Prostate gland (tissue), 2 donors: ENCODE results near the gene ARFGEF3. TPM values are rescaled to one million over a fixed set of nuclear protein-coding genes. Genes with fewer than 3 reads are reported as not detected.
"Not testable (repeated sequence)": the region's sequence is repeated elsewhere in the genome, so short reads cannot be mapped to it uniquely, and the experiment has no call there.

Experiments used
- DNase-seq: peaks from one replicate; pipeline ENCODE4 v3.0.0-alpha.2; 2019; ENCODE audit warnings: low spot score
- H3K27ac ChIP-seq, 2 donors: fragments of 200-600 bp; sonication (generic); 2 replicates each; pipeline ENCODE4 v1.5.1; 2017 to 2019
- H3K27me3 ChIP-seq: fragments of 200-600 bp; sonication (generic); replicated peaks from 2 replicates; pipeline ENCODE4 v1.5.1; 2019; ENCODE audit not compliant: insufficient read depth
- H3K36me3 ChIP-seq, 2 donors: fragments of 200-600 bp; sonication (generic); 1 replicate in 1 of 2; 2 replicates in 1 of 2; pipeline versions ENCODE4 v1.5.1 to v1.8.1; 2017 to 2019
- H3K4me1 ChIP-seq: fragments of 200-600 bp; sonication (generic); replicated peaks from 2 replicates; pipeline ENCODE4 v1.5.1; 2019
- H3K4me3 ChIP-seq, 2 donors: fragments of 200-600 bp; sonication (generic); 2 replicates each; pipeline ENCODE4 v1.5.1; 2017 to 2019
- H3K9me3 ChIP-seq: fragments of 200-600 bp; sonication (generic); 2 replicates; pipeline ENCODE4 v1.5.1; 2017
- POLR2A ChIP-seq: fragments of 450-650 bp; IDR thresholded peaks from one replicate; pipeline ENCODE4 v1.6.1; 2016; ENCODE audit warnings: antibody characterized with exemption, mild to moderate bottlenecking
- POLR2AphosphoS5 ChIP-seq: sonication (generic); formaldehyde crosslinking; IDR thresholded peaks from one replicate; pipeline ENCODE4 v1.6.1; 2017; ENCODE audit warnings: antibody characterized with exemption
- WGBS: methylation state at CpG from one replicate; pipeline ENCODE4 v1.1.5; 2018; 5-methylcytosine and 5-hydroxymethylcytosine counted together
- intact Hi-C: fragments of 100-400 bp; cut with DNase I; formaldehyde crosslinking; loops from one replicate; pipeline ENCODE4 v1.14.2; 2022
- total RNA-seq, 2 donors: library from RNA; depleted of rRNA; stranded (reverse); fragments of >200 nt; gene quantifications; one replicate each; pipeline ENCODE4 v1.1.0, GENCODE V29; 2016
- TF ChIP-seq, protein P1 (sequence below), 4 experiments: fragments of 200-600 bp in 2 of 4; fragments of 450-650 bp in 2 of 4; sonication (generic) in 2 of 4; IDR thresholded peaks; 1 replicate in 3 of 4; 2 replicates in 1 of 4; pipeline ENCODE4 v1.5.1; 2016 to 2019; ENCODE audit warnings: antibody characterized with exemption in 4 of 4, mild to moderate bottlenecking in 2 of 4, moderate library complexity in 2 of 4

Gene ARFGEF3
- total RNA-seq, 2 donors from 2014 or later: 41.0 to 80.1 TPM

DNA sequence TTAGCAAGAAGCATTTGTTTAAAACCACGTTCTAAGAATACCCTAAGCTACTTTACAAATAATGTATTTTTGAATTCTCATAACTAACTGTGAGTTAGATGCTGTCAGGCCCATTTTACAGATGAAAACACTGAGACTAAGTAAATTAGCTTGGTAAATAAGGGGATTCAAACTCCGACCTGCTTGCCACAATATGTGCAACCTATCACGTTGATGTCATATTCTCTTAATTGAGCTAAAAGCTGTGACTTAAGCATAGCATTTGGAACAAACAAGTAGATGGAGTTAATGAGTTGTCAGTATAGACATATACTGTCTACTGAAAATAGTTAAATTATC, 45.1 kb upstream of the ARFGEF3 start:
- no peak overlapping the region for H3K27ac ChIP-seq
- no peak for DNase-seq
- WGBS: 62% methylated on average over 3 of the region's 3 CpGs
- no peaks in the 10 kb centered on the region for H3K36me3 ChIP-seq
- no peaks in the 10 kb centered on the region for H3K27me3 ChIP-seq
- H3K9me3 ChIP-seq: no peaks in the 10 kb centered on the region
- TF ChIP-seq POLR2A: no peak
- TF ChIP-seq, protein P1, sequence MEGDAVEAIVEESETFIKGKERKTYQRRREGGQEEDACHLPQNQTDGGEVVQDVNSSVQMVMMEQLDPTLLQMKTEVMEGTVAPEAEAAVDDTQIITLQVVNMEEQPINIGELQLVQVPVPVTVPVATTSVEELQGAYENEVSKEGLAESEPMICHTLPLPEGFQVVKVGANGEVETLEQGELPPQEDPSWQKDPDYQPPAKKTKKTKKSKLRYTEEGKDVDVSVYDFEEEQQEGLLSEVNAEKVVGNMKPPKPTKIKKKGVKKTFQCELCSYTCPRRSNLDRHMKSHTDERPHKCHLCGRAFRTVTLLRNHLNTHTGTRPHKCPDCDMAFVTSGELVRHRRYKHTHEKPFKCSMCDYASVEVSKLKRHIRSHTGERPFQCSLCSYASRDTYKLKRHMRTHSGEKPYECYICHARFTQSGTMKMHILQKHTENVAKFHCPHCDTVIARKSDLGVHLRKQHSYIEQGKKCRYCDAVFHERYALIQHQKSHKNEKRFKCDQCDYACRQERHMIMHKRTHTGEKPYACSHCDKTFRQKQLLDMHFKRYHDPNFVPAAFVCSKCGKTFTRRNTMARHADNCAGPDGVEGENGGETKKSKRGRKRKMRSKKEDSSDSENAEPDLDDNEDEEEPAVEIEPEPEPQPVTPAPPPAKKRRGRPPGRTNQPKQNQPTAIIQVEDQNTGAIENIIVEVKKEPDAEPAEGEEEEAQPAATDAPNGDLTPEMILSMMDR (IDR thresholded peaks at IDR 0.05): no peak
- no peak for TF ChIP-seq POLR2AphosphoS5
- intact Hi-C loops: loop anchor here (5.0 to 10.0 kb wide), 5 partner anchors 171 to 648 kb away; partner anchors contain the start of gene HEBP2
- no peaks in the 10 kb centered on the region for H3K4me1 ChIP-seq
- no peak overlapping the region for H3K4me3 ChIP-seq

DNA sequence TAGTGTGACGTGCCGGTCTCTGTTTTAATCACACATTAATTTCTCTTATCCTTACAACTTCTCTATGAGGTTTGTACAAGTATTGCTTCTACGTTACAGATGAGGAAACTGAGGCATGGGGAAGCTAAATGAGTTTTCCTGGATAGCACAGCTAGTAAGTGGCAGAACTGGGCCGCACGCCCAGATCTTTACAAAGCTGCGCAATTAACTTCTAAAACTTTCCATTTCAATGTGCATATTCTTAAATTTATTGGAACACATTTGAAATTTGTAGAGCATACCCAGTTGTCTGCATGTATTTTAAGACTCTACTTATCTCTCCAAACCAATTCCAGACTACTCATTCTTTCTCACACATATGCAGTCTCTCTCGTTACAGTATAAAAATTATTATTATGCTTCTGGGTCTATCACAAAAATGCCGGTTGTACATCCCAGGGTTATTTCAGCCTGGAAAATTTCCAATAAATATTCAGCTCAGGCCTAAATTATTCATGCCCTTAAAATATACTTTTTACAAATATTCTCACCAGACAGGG, 44.3 kb upstream of the ARFGEF3 start:
- Histone ChIP-seq H3K4me3 (no peak overlapping the region), H3K27ac (no peak overlapping the region), H3K27me3 (no peaks in the 10 kb centered on the region), H3K36me3 (no peaks in the 10 kb centered on the region), H3K4me1 (no peaks in the 10 kb centered on the region), H3K9me3 (no peaks in the 10 kb centered on the region)
- DNase-seq: no peak
- WGBS: 91% methylated on average over 8 of the region's 8 CpGs
- TF ChIP-seq, protein P1 (IDR thresholded peaks at IDR 0.05): no peak
- TF ChIP-seq POLR2AphosphoS5: no peak
- no peak for TF ChIP-seq POLR2A
- intact Hi-C loops: loop anchor here (5.0 to 10.0 kb wide), 5 partner anchors 170 to 647 kb away; partner anchors contain the start of gene HEBP2

DNA sequence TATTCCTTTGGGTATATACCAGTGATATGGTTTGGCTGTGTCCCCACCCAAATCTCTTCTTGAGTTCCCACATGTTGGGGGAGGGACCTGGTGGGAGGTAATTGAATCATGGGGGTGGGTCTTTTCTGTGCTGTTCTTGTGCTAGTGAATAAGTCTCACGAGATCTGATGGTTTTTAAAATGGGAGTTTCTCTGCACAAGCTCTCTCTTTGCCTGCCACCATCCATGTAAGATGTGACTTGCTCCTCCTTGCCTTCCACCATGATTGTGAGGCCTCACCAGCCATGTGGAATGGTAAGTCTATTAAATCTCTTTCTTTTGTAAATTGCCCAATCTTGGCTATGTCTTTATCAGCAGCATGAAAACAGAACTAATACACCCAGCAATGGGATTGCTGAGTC, 42.5 kb upstream of the ARFGEF3 start:
- WGBS: 88% methylated on average over 1 of the region's 1 CpG
- not testable (repeated sequence) for H3K27ac ChIP-seq, H3K36me3 ChIP-seq, H3K27me3 ChIP-seq, H3K9me3 ChIP-seq, DNase-seq, H3K4me3 ChIP-seq, H3K4me1 ChIP-seq
- intact Hi-C loops: loop anchor here (5.0 to 10.0 kb wide), 5 partner anchors 168 to 646 kb away; partner anchors contain the start of gene HEBP2

DNA sequence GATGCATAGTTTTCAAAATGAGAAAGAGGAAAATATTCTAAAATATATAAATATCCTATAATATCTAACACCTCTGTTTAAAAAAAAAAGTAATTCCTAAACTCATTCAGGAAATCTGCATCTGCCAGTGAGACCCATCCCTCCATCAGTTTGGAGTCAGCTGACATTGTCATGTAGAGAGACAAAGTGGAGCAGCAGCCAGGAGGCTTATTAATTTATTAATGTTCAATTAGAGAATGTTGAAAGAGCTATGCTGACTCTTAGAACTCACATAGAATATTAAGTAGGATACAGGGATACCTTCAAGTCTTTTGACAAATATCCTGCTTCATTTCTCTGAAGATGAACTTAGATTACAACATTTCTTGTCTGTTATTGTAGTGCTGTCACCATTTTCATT, 41.8 kb upstream of the ARFGEF3 start:
- H3K27me3 ChIP-seq: no peaks in the 10 kb centered on the region
- no peaks in the 10 kb centered on the region for H3K9me3 ChIP-seq
- H3K36me3 ChIP-seq: no peaks in the 10 kb centered on the region
- no peak overlapping the region for H3K4me3 ChIP-seq
- H3K27ac ChIP-seq: no peak overlapping the region
- TF ChIP-seq POLR2AphosphoS5 (no peak), POLR2A (no peak)
- TF ChIP-seq, protein P1 (IDR thresholded peaks at IDR 0.05): no peak
- intact Hi-C loops: loop anchor here (5.0 to 10.0 kb wide), 5 partner anchors 167 to 645 kb away; partner anchors contain the start of gene HEBP2
- no peak for DNase-seq
- H3K4me1 ChIP-seq: no peaks in the 10 kb centered on the region

DNA sequence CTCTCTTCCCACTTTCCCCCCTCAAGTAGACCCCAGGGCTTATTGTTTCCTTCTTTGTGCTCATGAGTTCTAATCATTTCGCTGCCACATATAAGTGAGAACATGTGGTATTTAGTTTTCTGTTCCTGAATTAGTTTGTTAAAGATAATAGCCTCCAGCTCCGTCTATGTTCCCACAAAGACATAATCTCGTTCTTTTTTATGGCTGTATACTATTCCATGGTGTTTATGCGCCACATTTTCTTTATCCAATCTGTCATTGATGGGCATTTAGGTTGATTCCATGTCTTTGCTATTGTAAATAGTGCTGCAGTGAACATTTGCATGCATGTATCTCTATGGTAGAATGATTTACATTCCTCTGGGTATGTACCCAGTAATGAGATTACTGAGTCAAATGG, 37.6 kb upstream of the ARFGEF3 start:
- H3K27me3 ChIP-seq: no peaks in the 10 kb centered on the region
- H3K4me3 ChIP-seq: no peak overlapping the region
- H3K36me3 ChIP-seq: no peaks in the 10 kb centered on the region
- TF ChIP-seq, protein P1 (IDR thresholded peaks at IDR 0.05): no peak
- TF ChIP-seq POLR2AphosphoS5 (no peak), POLR2A (no peak)
- intact Hi-C loops: no loop called here
- H3K27ac ChIP-seq: no peak overlapping the region
- no peak for DNase-seq
- H3K4me1 ChIP-seq: no peaks in the 10 kb centered on the region
- 98% methylated on average over 4 of the region's 4 CpGs for WGBS
- H3K9me3 ChIP-seq: no peaks in the 10 kb centered on the region
